ENCODE data around the gene FUOM. TPM values are rescaled to one million over a fixed set of nuclear protein-coding genes. Genes with fewer than 3 reads are reported as not detected.

FUOM gene
- total and polyA plus RNA-seq, 9 of the 15 experiments (the other 6 are each of a cell fraction or from before 2014, with no cell fraction given), result 1.8 to 96.1 (median 27.0) TPM

DNA sequence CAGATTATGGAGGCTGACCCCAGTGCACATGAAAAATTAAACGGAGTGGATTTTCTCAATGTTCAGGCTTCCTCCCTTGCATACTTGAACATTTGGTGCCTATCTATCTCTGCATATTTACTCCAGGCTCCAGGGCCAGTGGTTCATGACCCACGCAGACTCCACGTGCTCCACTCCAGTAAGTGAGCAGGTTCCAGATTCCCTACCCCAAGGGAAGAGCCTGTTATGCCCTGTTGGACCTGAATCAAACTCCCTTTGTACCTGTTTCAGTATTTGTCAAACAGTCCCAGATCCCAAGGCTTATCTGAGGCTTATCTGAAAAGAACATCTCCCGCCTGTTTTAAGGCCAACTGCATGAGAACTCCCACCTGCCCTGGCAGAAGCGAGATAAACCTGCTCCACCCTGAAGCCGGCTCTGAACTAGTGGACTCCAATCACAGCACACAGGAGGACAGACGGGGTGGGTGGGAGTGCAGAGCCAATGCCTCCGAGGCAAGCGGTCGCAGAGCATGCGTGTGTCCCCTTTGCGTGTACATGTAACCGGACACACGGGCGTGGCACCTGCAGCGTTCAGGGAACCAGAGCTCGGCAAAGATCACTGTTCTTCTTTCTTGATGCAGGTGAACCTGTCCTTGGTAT lies 2.3 kb upstream of the FUOM start (continued):
- no peak for TF ChIP-seq NR3C1 (CRISPR knock-in tag; IDR thresholded peaks at IDR 0.05)
- no peak for TF ChIP-seq ZSCAN29 (IDR thresholded peaks at IDR 0.05)
- peak; percentile 73 for TF ChIP-seq TAL1 (IDR thresholded peaks at IDR 0.05)
- no peak for TF ChIP-seq CHD2 (IDR thresholded peaks at IDR 0.05; ENCODE audit: low read depth, low read length)
- no peak for TF ChIP-seq GABPA (tag; conservative IDR thresholded peaks at IDR 0.05; ENCODE audit: low read depth)
- TF ChIP-seq ZNF764 (CRISPR knock-in tag; IDR thresholded peaks at IDR 0.05; ENCODE audit: low read depth), result no peak
- no peak for TF ChIP-seq HDAC6 (IDR thresholded peaks at IDR 0.05; ENCODE audit: low read depth, low read length)
- TF ChIP-seq, protein P1, sequence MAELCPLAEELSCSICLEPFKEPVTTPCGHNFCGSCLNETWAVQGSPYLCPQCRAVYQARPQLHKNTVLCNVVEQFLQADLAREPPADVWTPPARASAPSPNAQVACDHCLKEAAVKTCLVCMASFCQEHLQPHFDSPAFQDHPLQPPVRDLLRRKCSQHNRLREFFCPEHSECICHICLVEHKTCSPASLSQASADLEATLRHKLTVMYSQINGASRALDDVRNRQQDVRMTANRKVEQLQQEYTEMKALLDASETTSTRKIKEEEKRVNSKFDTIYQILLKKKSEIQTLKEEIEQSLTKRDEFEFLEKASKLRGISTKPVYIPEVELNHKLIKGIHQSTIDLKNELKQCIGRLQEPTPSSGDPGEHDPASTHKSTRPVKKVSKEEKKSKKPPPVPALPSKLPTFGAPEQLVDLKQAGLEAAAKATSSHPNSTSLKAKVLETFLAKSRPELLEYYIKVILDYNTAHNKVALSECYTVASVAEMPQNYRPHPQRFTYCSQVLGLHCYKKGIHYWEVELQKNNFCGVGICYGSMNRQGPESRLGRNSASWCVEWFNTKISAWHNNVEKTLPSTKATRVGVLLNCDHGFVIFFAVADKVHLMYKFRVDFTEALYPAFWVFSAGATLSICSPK (IDR thresholded peaks at IDR 0.05; ENCODE audit: borderline replicate concordance), result no peak
- TF ChIP-seq ZNF274 (IDR thresholded peaks at IDR 0.05; ENCODE audit: borderline replicate concordance, low read depth, low read length), result no peak
- no peak for TF ChIP-seq RBM17 (IDR thresholded peaks at IDR 0.05; ENCODE audit: borderline replicate concordance, low read depth, low read length)
- TF ChIP-seq PHF20 (IDR thresholded peaks at IDR 0.05; ENCODE audit: partially characterized antibody), result no peak
- no peak for TF ChIP-seq ZNF699 (CRISPR knock-in tag; IDR thresholded peaks at IDR 0.05; ENCODE audit: insufficient replicate concordance)
- no peak for TF ChIP-seq GABPB1 (CRISPR knock-in tag; IDR thresholded peaks at IDR 0.05)
- peak; percentile 60; the same call in 1 of the 2 replicates for TF ChIP-seq PML (IDR thresholded peaks at IDR 0.05; ENCODE audit: low read length)
- TF ChIP-seq EP300 (IDR thresholded peaks at IDR 0.05; ENCODE audit: low read length), result peak; percentile 54
- TF ChIP-seq, protein P2, sequence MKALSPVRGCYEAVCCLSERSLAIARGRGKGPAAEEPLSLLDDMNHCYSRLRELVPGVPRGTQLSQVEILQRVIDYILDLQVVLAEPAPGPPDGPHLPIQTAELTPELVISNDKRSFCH (CRISPR knock-in tag; IDR thresholded peaks at IDR 0.05), result no peak
- TF ChIP-seq, protein P2 (tag; IDR thresholded peaks at IDR 0.05), result no peak
- TF ChIP-seq XRCC4 (IDR thresholded peaks at IDR 0.05; ENCODE audit: extremely low read depth, insufficient read depth, insufficient read length), result no peak
- TF ChIP-seq TEAD1 (CRISPR knock-in tag; IDR thresholded peaks at IDR 0.05), result peak in 1 of 2 experiments; percentile 37; a peak in 2 of 4 replicates
- no peak for TF ChIP-seq MCM2 (IDR thresholded peaks at IDR 0.05; ENCODE audit: low read depth)
- peak in 1 of 2 experiments; percentile 41; a peak in 1 of 4 replicates for TF ChIP-seq HDAC1 (IDR thresholded peaks at IDR 0.05)
- peak in 1 of 2 experiments; percentile 49; a peak in 1 of 3 replicates for TF ChIP-seq CBX3 (IDR thresholded peaks at IDR 0.05; ENCODE audit: borderline replicate concordance in 1 of 2, low read length in 2 of 2)
- no peak for TF ChIP-seq DLX4 (CRISPR knock-in tag; IDR thresholded peaks at IDR 0.05)
- 0 out of 2 replicates have a peak, but pooled peaks have one; percentile 37 for TF ChIP-seq LEF1 (IDR thresholded peaks at IDR 0.05)
- no peak for TF ChIP-seq CEBPB (tag; IDR thresholded peaks at IDR 0.05)
- TF ChIP-seq KLF13 (tag; IDR thresholded peaks at IDR 0.05; ENCODE audit: borderline replicate concordance, low read depth), result no peak
- TF ChIP-seq ARID3B (CRISPR knock-in tag; IDR thresholded peaks at IDR 0.05; ENCODE audit: borderline replicate concordance), result no peak

Measured in K562 (cell line).